HEK293 (cell line): ENCODE results near the gene EBNA1BP2.

ENCODE experiments used
- CTCF ChIA-PET: fragments of 350-600 bp; formaldehyde crosslinking; extraction: SDS; loops from one replicate; lab custom pipeline; 2021; ENCODE audit warnings: antibody characterized with exemption; lab: Yijun Ruan, JAX
- POLR2A ChIA-PET: fragments of 300-600 bp; formaldehyde crosslinking; extraction: SDS; loops from one replicate; lab custom pipeline; 2020; ENCODE audit warnings: antibody characterized with exemption, inconsistent platforms; lab: Yijun Ruan, JAX
- H3K27ac ChIP-seq: fragments of 200-500 bp; sonication (Bioruptor generic); 2 replicates; pipeline ENCODE4 v1.5.1; 2014; ENCODE audit warnings: low read depth, low read length, control low read depth, inconsistent platforms; ENCODE audit errors: extremely low read depth
- H3K36me3 ChIP-seq, 2 experiments: fragments of 200-500 bp in 1 of 2; sonication (Bioruptor generic) in 1 of 2; 1 replicate in 1 of 2; 2 replicates in 1 of 2; pipeline ENCODE4 v1.5.1; 2014 to 2017; ENCODE audit warnings: inconsistent platforms in 2 of 2, low read length in 2 of 2; ENCODE audit not compliant: control insufficient read depth in 2 of 2, insufficient read depth in 1 of 2
- H3K4me1 ChIP-seq: fragments of 200-500 bp; sonication (Bioruptor generic); 2 replicates; pipeline ENCODE4 v1.5.1; 2014; ENCODE audit warnings: mild to moderate bottlenecking, low read length, inconsistent platforms; ENCODE audit not compliant: control insufficient read depth, insufficient read depth
- H3K4me3 ChIP-seq: 2 replicates; pipeline ENCODE4 v1.5.1; 2011; ENCODE audit warnings: low read depth, mild to moderate bottlenecking, control low read depth, low read length, moderate library complexity
- H3K9me3 ChIP-seq: fragments of 200-500 bp; sonication (Bioruptor generic); 2 replicates; pipeline ENCODE4 v1.5.1; 2014; ENCODE audit warnings: low read depth, low read length, inconsistent platforms; ENCODE audit not compliant: control insufficient read depth, insufficient read depth
- HOXC10 ChIP-seq: sonication (generic); formaldehyde crosslinking; IDR thresholded peaks from 2 replicates; pipeline ENCODE4 v1.8.1; 2023; ENCODE audit warnings: mild to moderate bottlenecking, missing genetic modification reagents
- HOXD13 ChIP-seq: sonication (generic); formaldehyde crosslinking; IDR thresholded peaks from 2 replicates; pipeline ENCODE4 v1.8.0; 2022; ENCODE audit warnings: missing genetic modification reagents, borderline replicate concordance
- SP2 ChIP-seq: fragments of 450-650 bp; formaldehyde crosslinking; IDR thresholded peaks from 2 replicates; pipeline ENCODE4 v1.5.1; 2016; ENCODE audit warnings: missing biosample characterization, missing genetic modification characterization
- ZBTB10 ChIP-seq: fragments of 450-650 bp; formaldehyde crosslinking; IDR thresholded peaks from 2 replicates; pipeline ENCODE4 v1.5.1; 2016; ENCODE audit warnings: missing biosample characterization, missing genetic modification characterization
- ZFHX2 ChIP-seq: fragments of 450-650 bp; formaldehyde crosslinking; conservative IDR thresholded peaks from 2 replicates; pipeline ENCODE4 v1.5.1; 2016; ENCODE audit warnings: missing biosample characterization, missing genetic modification characterization
- ZFP41 ChIP-seq: fragments of 450-650 bp; formaldehyde crosslinking; IDR thresholded peaks from 2 replicates; pipeline ENCODE4 v1.5.1; 2016; ENCODE audit warnings: missing biosample characterization, missing genetic modification characterization, borderline replicate concordance
- ZNF18 ChIP-seq: fragments of 450-650 bp; formaldehyde crosslinking; IDR thresholded peaks from 2 replicates; pipeline ENCODE4 v1.5.1; 2016; ENCODE audit warnings: missing biosample characterization, missing genetic modification characterization
- ZNF19 ChIP-seq: fragments of 450-650 bp; formaldehyde crosslinking; IDR thresholded peaks from 2 replicates; pipeline ENCODE4; 2016; ENCODE audit warnings: missing biosample characterization, missing genetic modification characterization, low read depth
- ZNF266 ChIP-seq: fragments of 450-650 bp; formaldehyde crosslinking; IDR thresholded peaks from 2 replicates; pipeline ENCODE4 v1.5.1; 2016; ENCODE audit warnings: missing biosample characterization, missing genetic modification characterization, low read depth
- ZNF302 ChIP-seq: fragments of 450-650 bp; formaldehyde crosslinking; IDR thresholded peaks from 2 replicates; pipeline ENCODE4 v1.5.1; 2016; ENCODE audit warnings: missing biosample characterization, missing genetic modification characterization, low read depth
- ZNF645 ChIP-seq: fragments of 450-650 bp; formaldehyde crosslinking; IDR thresholded peaks from 2 replicates; pipeline ENCODE4; 2016; ENCODE audit warnings: missing biosample characterization, missing genetic modification characterization
- ZNF747 ChIP-seq: fragments of 450-650 bp; formaldehyde crosslinking; IDR thresholded peaks from 2 replicates; pipeline ENCODE4 v1.5.1; 2016; ENCODE audit warnings: missing biosample characterization, missing genetic modification characterization
- TF ChIP-seq, protein P1 (sequence below): fragments of 450-650 bp; formaldehyde crosslinking; IDR thresholded peaks from 2 replicates; pipeline ENCODE4 v1.5.1; 2016; ENCODE audit warnings: missing biosample characterization, missing genetic modification characterization
- TF ChIP-seq, protein P2 (sequence below): fragments of 450-650 bp; formaldehyde crosslinking; IDR thresholded peaks from 2 replicates; pipeline ENCODE4 v1.5.1; 2016; ENCODE audit warnings: missing biosample characterization, missing genetic modification characterization
- TF ChIP-seq, protein P3 (sequence below): fragments of 450-650 bp; formaldehyde crosslinking; optimal IDR thresholded peaks from 2 replicates; pipeline ENCODE3; 2016; ENCODE audit warnings: missing biosample characterization, mild to moderate bottlenecking, missing genetic modification characterization
- TF ChIP-seq, protein P4 (sequence below): fragments of 450-650 bp; formaldehyde crosslinking; IDR thresholded peaks from 2 replicates; pipeline ENCODE4 v1.5.1; 2016; ENCODE audit warnings: missing biosample characterization, missing genetic modification characterization
- TF ChIP-seq, protein P5 (sequence below): fragments of 450-650 bp; formaldehyde crosslinking; IDR thresholded peaks from 2 replicates; pipeline ENCODE4 v1.5.1; 2016; ENCODE audit warnings: missing biosample characterization, missing genetic modification characterization

EBNA1BP2 gene

DNA sequence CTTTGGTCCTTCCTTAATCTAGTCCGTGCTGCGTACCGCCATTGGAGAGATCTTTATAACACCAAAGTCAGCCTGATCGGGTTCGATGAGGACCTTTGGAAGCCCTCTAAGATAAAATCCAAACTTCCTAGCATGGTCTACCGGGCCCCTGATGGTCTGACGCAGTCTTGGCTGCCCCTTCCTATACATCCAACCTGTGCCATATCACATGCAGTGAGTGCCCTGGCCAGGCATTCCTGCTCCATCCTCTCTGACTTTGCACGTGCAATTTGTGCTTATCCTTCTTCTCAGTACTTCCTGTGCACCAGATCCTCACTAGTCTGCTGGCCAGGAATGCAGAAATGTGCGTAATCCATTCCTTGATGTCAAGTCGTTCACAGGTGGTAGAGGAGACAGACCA, 45.7 kb upstream of the EBNA1BP2 start:
- H3K36me3 ChIP-seq: no peaks in the 10 kb centered on the region
- no peaks in the 10 kb centered on the region for H3K9me3 ChIP-seq
- ChIA-PET POLR2A (no interaction called here), CTCF (no interaction called here)
- no peak overlapping the region for H3K4me3 ChIP-seq
- H3K4me1 ChIP-seq: no peaks in the 10 kb centered on the region
- TF ChIP-seq, protein P1, sequence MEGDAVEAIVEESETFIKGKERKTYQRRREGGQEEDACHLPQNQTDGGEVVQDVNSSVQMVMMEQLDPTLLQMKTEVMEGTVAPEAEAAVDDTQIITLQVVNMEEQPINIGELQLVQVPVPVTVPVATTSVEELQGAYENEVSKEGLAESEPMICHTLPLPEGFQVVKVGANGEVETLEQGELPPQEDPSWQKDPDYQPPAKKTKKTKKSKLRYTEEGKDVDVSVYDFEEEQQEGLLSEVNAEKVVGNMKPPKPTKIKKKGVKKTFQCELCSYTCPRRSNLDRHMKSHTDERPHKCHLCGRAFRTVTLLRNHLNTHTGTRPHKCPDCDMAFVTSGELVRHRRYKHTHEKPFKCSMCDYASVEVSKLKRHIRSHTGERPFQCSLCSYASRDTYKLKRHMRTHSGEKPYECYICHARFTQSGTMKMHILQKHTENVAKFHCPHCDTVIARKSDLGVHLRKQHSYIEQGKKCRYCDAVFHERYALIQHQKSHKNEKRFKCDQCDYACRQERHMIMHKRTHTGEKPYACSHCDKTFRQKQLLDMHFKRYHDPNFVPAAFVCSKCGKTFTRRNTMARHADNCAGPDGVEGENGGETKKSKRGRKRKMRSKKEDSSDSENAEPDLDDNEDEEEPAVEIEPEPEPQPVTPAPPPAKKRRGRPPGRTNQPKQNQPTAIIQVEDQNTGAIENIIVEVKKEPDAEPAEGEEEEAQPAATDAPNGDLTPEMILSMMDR (tag by site-specific recombination): no peak
- TF ChIP-seq ZNF747: no peak
- no peak for TF ChIP-seq ZNF645 (tag by site-specific recombination)
- TF ChIP-seq, protein P2, sequence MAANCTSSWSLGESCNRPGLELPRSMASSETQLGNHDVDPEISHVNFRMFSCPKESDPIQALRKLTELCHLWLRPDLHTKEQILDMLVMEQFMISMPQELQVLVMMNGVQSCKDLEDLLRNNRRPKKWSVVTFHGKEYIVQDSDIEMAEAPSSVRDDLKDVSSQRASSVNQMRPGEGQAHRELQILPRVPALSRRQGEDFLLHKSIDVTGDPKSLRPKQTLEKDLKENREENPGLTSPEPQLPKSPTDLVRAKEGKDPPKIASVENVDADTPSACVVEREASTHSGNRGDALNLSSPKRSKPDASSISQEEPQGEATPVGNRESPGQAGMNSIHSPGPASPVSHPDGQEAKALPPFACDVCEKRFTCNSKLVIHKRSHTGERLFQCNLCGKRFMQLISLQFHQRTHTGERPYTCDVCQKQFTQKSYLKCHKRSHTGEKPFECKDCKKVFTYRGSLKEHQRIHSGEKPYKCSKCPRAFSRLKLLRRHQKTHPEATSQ (tag by site-specific recombination): no peak
- TF ChIP-seq ZNF266 (tag by site-specific recombination): no peak
- TF ChIP-seq HOXD13: no peak
- TF ChIP-seq, protein P3, sequence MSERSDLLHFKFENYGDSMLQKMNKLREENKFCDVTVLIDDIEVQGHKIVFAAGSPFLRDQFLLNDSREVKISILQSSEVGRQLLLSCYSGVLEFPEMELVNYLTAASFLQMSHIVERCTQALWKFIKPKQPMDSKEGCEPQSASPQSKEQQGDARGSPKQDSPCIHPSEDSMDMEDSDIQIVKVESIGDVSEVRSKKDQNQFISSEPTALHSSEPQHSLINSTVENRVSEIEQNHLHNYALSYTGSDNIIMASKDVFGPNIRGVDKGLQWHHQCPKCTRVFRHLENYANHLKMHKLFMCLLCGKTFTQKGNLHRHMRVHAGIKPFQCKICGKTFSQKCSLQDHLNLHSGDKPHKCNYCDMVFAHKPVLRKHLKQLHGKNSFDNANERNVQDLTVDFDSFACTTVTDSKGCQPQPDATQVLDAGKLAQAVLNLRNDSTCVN (tag by site-specific recombination): no peak
- TF ChIP-seq, protein P4, sequence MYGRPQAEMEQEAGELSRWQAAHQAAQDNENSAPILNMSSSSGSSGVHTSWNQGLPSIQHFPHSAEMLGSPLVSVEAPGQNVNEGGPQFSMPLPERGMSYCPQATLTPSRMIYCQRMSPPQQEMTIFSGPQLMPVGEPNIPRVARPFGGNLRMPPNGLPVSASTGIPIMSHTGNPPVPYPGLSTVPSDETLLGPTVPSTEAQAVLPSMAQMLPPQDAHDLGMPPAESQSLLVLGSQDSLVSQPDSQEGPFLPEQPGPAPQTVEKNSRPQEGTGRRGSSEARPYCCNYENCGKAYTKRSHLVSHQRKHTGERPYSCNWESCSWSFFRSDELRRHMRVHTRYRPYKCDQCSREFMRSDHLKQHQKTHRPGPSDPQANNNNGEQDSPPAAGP (tag by site-specific recombination): no peak
- no peak for TF ChIP-seq HOXC10 (CRISPR knock-in tag)
- TF ChIP-seq ZNF18 (tag by site-specific recombination): no peak
- TF ChIP-seq ZFHX2 (tag by site-specific recombination): no peak
- TF ChIP-seq ZNF19: no peak
- TF ChIP-seq ZFP41: no peak
- TF ChIP-seq, protein P5, sequence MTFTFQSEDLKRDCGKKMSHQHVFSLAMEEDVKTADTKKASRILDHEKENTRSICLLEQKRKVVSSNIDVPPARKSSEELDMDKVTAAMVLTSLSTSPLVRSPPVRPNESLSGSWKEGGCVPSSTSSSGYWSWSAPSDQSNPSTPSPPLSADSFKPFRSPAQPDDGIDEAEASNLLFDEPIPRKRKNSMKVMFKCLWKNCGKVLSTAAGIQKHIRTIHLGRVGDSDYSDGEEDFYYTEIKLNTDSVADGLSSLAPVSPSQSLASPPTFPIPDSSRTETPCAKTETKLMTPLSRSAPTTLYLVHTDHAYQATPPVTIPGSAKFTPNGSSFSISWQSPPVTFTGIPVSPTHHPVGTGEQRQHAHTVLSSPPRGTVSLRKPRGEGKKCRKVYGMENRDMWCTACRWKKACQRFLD (tag by site-specific recombination): no peak
- no peak for TF ChIP-seq ZBTB10 (tag by site-specific recombination)
- TF ChIP-seq SP2 (tag by site-specific recombination): no peak
- TF ChIP-seq ZNF302: no peak
- H3K27ac ChIP-seq: no peak overlapping the region
